ENCODE data around the gene PIGBOS1. TPM values are rescaled to one million over a fixed set of nuclear protein-coding genes. Genes with fewer than 3 reads are reported as not detected.

The PIGBOS1 gene
- polyA plus RNA-seq, 2 of the 4 experiments (the other 2 are of a cell fraction), result 33.5 to 42.3 TPM

GRCh38 chr15:55348281-55348778, 29.4 kb upstream of the PIGBOS1 start:
- TF ChIP-seq HOXB5 (CRISPR knock-in tag; IDR thresholded peaks at IDR 0.05) (no peak), KDM1A (IDR thresholded peaks at IDR 0.05; ENCODE audit: low read depth) (no peak), ESRRA (IDR thresholded peaks at IDR 0.05; ENCODE audit: borderline replicate concordance, low read length) (no peak), ZNF302 (CRISPR knock-in tag; IDR thresholded peaks at IDR 0.05) (no peak), FOSL2 (IDR thresholded peaks at IDR 0.05) (no peak), FOSL2 (CRISPR knock-in tag; IDR thresholded peaks at IDR 0.05) (no peak), GATA3 (IDR thresholded peaks at IDR 0.05; ENCODE audit: borderline replicate concordance) (no peak), EP300 (IDR thresholded peaks at IDR 0.05) (no peak), HES2 (IDR thresholded peaks at IDR 0.05) (no peak), RFX5 (IDR thresholded peaks at IDR 0.05) (no peak)
- TF ChIP-seq, protein P1, sequence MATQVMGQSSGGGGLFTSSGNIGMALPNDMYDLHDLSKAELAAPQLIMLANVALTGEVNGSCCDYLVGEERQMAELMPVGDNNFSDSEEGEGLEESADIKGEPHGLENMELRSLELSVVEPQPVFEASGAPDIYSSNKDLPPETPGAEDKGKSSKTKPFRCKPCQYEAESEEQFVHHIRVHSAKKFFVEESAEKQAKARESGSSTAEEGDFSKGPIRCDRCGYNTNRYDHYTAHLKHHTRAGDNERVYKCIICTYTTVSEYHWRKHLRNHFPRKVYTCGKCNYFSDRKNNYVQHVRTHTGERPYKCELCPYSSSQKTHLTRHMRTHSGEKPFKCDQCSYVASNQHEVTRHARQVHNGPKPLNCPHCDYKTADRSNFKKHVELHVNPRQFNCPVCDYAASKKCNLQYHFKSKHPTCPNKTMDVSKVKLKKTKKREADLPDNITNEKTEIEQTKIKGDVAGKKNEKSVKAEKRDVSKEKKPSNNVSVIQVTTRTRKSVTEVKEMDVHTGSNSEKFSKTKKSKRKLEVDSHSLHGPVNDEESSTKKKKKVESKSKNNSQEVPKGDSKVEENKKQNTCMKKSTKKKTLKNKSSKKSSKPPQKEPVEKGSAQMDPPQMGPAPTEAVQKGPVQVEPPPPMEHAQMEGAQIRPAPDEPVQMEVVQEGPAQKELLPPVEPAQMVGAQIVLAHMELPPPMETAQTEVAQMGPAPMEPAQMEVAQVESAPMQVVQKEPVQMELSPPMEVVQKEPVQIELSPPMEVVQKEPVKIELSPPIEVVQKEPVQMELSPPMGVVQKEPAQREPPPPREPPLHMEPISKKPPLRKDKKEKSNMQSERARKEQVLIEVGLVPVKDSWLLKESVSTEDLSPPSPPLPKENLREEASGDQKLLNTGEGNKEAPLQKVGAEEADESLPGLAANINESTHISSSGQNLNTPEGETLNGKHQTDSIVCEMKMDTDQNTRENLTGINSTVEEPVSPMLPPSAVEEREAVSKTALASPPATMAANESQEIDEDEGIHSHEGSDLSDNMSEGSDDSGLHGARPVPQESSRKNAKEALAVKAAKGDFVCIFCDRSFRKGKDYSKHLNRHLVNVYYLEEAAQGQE (IDR thresholded peaks at IDR 0.05), result no peak
- TF ChIP-seq, protein P2, sequence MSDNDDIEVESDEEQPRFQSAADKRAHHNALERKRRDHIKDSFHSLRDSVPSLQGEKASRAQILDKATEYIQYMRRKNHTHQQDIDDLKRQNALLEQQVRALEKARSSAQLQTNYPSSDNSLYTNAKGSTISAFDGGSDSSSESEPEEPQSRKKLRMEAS (IDR thresholded peaks at IDR 0.05), result no peak
- Histone ChIP-seq H3K4me2 (no peak overlapping the region), H3K4me1 (no peaks in the 10 kb centered on the region), H3K27ac (no peak overlapping the region), H3K4me3 (no peak overlapping the region), H3K9me3 (no peaks in the 10 kb centered on the region)
- FAIRE-seq (no peak), DNase-seq (ENCODE audit: low read depth in 1 of 2, low spot score in 1 of 2) (no peak), ATAC-seq (no peak)
- 64% methylated on average over 4 of the region's 4 CpGs for WGBS (ENCODE audit: missing lambda C conversion rate)
- CTCF ChIA-PET, result interaction anchor here (0.8 to 1.7 kb wide), 3 partner anchors 10 to 91 kb away, joined by 3 to 7 read pairs (median 3); no protein-coding TSS in a partner anchor
- POLR2A ChIA-PET, result no interaction called here

- CTCF ChIA-PET, result interaction anchor here (0.8 kb wide), 1 partner anchor 13 kb away, joined by 3 read pairs; no protein-coding TSS in a partner anchor
- 98% methylated on average over 2 of the region's 2 CpGs for WGBS (ENCODE audit: missing lambda C conversion rate)
- POLR2A ChIA-PET, result no interaction called here
- ATAC-seq (peak in 1 of 2 experiments; percentile 39; a peak in 1 of 6 replicates), FAIRE-seq (no peak), DNase-seq (ENCODE audit: low read depth in 1 of 2, low spot score in 1 of 2) (no peak)
- Histone ChIP-seq H3K27ac (no peak overlapping the region), H3K4me2 (no peak overlapping the region), H3K4me3 (no peak overlapping the region), H3K9me3 (no peaks in the 10 kb centered on the region), H3K4me1 (no peaks in the 10 kb centered on the region)
- no peak for TF ChIP-seq FOXS1 (CRISPR knock-in tag; IDR thresholded peaks at IDR 0.05)
- no peak for TF ChIP-seq ATOH8 (CRISPR knock-in tag; IDR thresholded peaks at IDR 0.05; ENCODE audit: low read depth)
- no peak for TF ChIP-seq HES2 (IDR thresholded peaks at IDR 0.05)
- no peak for TF ChIP-seq ZFP36 (IDR thresholded peaks at IDR 0.05; ENCODE audit: borderline replicate concordance, partially characterized antibody)
- TF ChIP-seq NPAS2 (CRISPR knock-in tag; IDR thresholded peaks at IDR 0.05; ENCODE audit: borderline replicate concordance), result no peak
- TF ChIP-seq EHMT2 (IDR thresholded peaks at IDR 0.05; ENCODE audit: low read depth), result no peak
- no peak for TF ChIP-seq NR3C1 (IDR thresholded peaks at IDR 0.05)
- TF ChIP-seq CBX8 (IDR thresholded peaks at IDR 0.05), result no peak
- TF ChIP-seq RAD21 (conservative IDR thresholded peaks at IDR 0.05 in 1 of 2, IDR thresholded peaks at IDR 0.05 in 1 of 2), result no peak
Observed at GRCh38 chr15:55344206-55344605, 25.3 kb upstream of the PIGBOS1 start.

Measured in A549 (cell line).